ENCODE results near the gene PDE6D.

Gene PDE6D

GRCh38 chr2:231780909-231781797 lies at the start of gene PDE6D:
Gene PDE6D (minus strand): TSS chr2:231781282. CDS start chr2:231781114, 168 bp downstream.
- peak within 1 kb of the TSS; percentile 96 for H3K4me3 ChIP-seq (ENCODE audit: low read length)
- no peaks in the 10 kb centered on the region for H3K9me3 ChIP-seq (ENCODE audit: control insufficient read depth, low read depth, low read length)
- peak within 1 kb of the TSS; percentile 47 for H3K9ac ChIP-seq (ENCODE audit: low read length)
- no peak within 1 kb of the TSS for H3K27ac ChIP-seq (ENCODE audit: low read length)
- no peaks in the 10 kb centered on the region for H3K36me3 ChIP-seq (ENCODE audit: control insufficient read depth, low read depth, low read length)
- peaks cover 17% of the 10 kb centered on the region for H3K4me1 ChIP-seq (ENCODE audit: control insufficient read depth, low read depth, low read length)
- peaks cover 9% of the 10 kb centered on the region for H3K27me3 ChIP-seq (ENCODE audit: control insufficient read depth, insufficient read depth, low read length)

- H3K27ac ChIP-seq (ENCODE audit: low read length) = no peak overlapping the region
- H3K27me3 ChIP-seq (ENCODE audit: control insufficient read depth, insufficient read depth, low read length) = no peaks in the 10 kb centered on the region
- no peak overlapping the region for H3K4me3 ChIP-seq (ENCODE audit: low read length)
- H3K36me3 ChIP-seq (ENCODE audit: control insufficient read depth, low read depth, low read length) = no peaks in the 10 kb centered on the region
- H3K4me1 ChIP-seq (ENCODE audit: control insufficient read depth, low read depth, low read length) = no peaks in the 10 kb centered on the region
- no peaks in the 10 kb centered on the region for H3K9me3 ChIP-seq (ENCODE audit: control insufficient read depth, low read depth, low read length)
- H3K9ac ChIP-seq (ENCODE audit: low read length) = no peak overlapping the region
Measured at GRCh38 chr2:231821908-231822307, 40.8 kb upstream of the PDE6D start.

- Histone ChIP-seq H3K27ac (ENCODE audit: low read length) (no peak overlapping the region), H3K9ac (ENCODE audit: low read length) (no peak overlapping the region), H3K9me3 (ENCODE audit: control insufficient read depth, low read depth, low read length) (no peaks in the 10 kb centered on the region), H3K4me1 (ENCODE audit: control insufficient read depth, low read depth, low read length) (no peaks in the 10 kb centered on the region), H3K36me3 (ENCODE audit: control insufficient read depth, low read depth, low read length) (no peaks in the 10 kb centered on the region), H3K4me3 (ENCODE audit: low read length) (no peak overlapping the region), H3K27me3 (ENCODE audit: control insufficient read depth, insufficient read depth, low read length) (no peaks in the 10 kb centered on the region)
Measured at GRCh38 chr2:231820786-231821303, 39.8 kb upstream of the PDE6D start.

- H3K9ac ChIP-seq (ENCODE audit: low read length) = no peak overlapping the region
- H3K4me3 ChIP-seq (ENCODE audit: low read length) = no peak overlapping the region
- no peak overlapping the region for H3K27ac ChIP-seq (ENCODE audit: low read length)
- no peaks in the 10 kb centered on the region for H3K27me3 ChIP-seq (ENCODE audit: control insufficient read depth, insufficient read depth, low read length)
- H3K4me1 ChIP-seq (ENCODE audit: control insufficient read depth, low read depth, low read length) = no peaks in the 10 kb centered on the region
- no peaks in the 10 kb centered on the region for H3K36me3 ChIP-seq (ENCODE audit: control insufficient read depth, low read depth, low read length)
- H3K9me3 ChIP-seq (ENCODE audit: control insufficient read depth, low read depth, low read length) = no peaks in the 10 kb centered on the region
Measured at GRCh38 chr2:231819447-231820042, 38.5 kb upstream of the PDE6D start.

GRCh38 chr2:231816327-231817026 lies 35.4 kb upstream of the PDE6D start:
- H3K9me3 ChIP-seq (ENCODE audit: control insufficient read depth, low read depth, low read length) = no peaks in the 10 kb centered on the region
- no peaks in the 10 kb centered on the region for H3K4me1 ChIP-seq (ENCODE audit: control insufficient read depth, low read depth, low read length)
- no peak overlapping the region for H3K9ac ChIP-seq (ENCODE audit: low read length)
- H3K36me3 ChIP-seq (ENCODE audit: control insufficient read depth, low read depth, low read length) = no peaks in the 10 kb centered on the region
- H3K4me3 ChIP-seq (ENCODE audit: low read length) = no peak overlapping the region
- no peaks in the 10 kb centered on the region for H3K27me3 ChIP-seq (ENCODE audit: control insufficient read depth, insufficient read depth, low read length)
- H3K27ac ChIP-seq (ENCODE audit: low read length) = no peak overlapping the region

GRCh38 chr2:231810905-231811304 lies 29.8 kb upstream of the PDE6D start:
- Histone ChIP-seq H3K4me3 (ENCODE audit: low read length) (no peak overlapping the region), H3K36me3 (ENCODE audit: control insufficient read depth, low read depth, low read length) (peaks cover 19% of the 10 kb centered on the region), H3K4me1 (ENCODE audit: control insufficient read depth, low read depth, low read length) (no peaks in the 10 kb centered on the region), H3K27ac (ENCODE audit: low read length) (no peak overlapping the region), H3K9ac (ENCODE audit: low read length) (no peak overlapping the region), H3K27me3 (ENCODE audit: control insufficient read depth, insufficient read depth, low read length) (no peaks in the 10 kb centered on the region), H3K9me3 (ENCODE audit: control insufficient read depth, low read depth, low read length) (no peaks in the 10 kb centered on the region)

GRCh38 chr2:231807020-231807419 lies 25.9 kb upstream of the PDE6D start:
- Histone ChIP-seq H3K9ac (ENCODE audit: low read length) (no peak overlapping the region), H3K36me3 (ENCODE audit: control insufficient read depth, low read depth, low read length) (peaks cover 28% of the 10 kb centered on the region), H3K27ac (ENCODE audit: low read length) (no peak overlapping the region), H3K4me1 (ENCODE audit: control insufficient read depth, low read depth, low read length) (no peaks in the 10 kb centered on the region), H3K4me3 (ENCODE audit: low read length) (no peak overlapping the region), H3K9me3 (ENCODE audit: control insufficient read depth, low read depth, low read length) (no peaks in the 10 kb centered on the region), H3K27me3 (ENCODE audit: control insufficient read depth, insufficient read depth, low read length) (no peaks in the 10 kb centered on the region)

GRCh38 chr2:231803501-231804138 lies 22.5 kb upstream of the PDE6D start:
- H3K4me3 ChIP-seq (ENCODE audit: low read length) = no peak overlapping the region
- H3K27me3 ChIP-seq (ENCODE audit: control insufficient read depth, insufficient read depth, low read length) = no peaks in the 10 kb centered on the region
- H3K9me3 ChIP-seq (ENCODE audit: control insufficient read depth, low read depth, low read length) = no peaks in the 10 kb centered on the region
- peaks cover 55% of the 10 kb centered on the region for H3K36me3 ChIP-seq (ENCODE audit: control insufficient read depth, low read depth, low read length)
- H3K9ac ChIP-seq (ENCODE audit: low read length) = no peak overlapping the region
- H3K27ac ChIP-seq (ENCODE audit: low read length) = no peak overlapping the region
- no peaks in the 10 kb centered on the region for H3K4me1 ChIP-seq (ENCODE audit: control insufficient read depth, low read depth, low read length)

GRCh38 chr2:231800493-231801091 lies 19.5 kb upstream of the PDE6D start:
- Histone ChIP-seq H3K4me1 (ENCODE audit: control insufficient read depth, low read depth, low read length) (no peaks in the 10 kb centered on the region), H3K9ac (ENCODE audit: low read length) (no peak overlapping the region), H3K36me3 (ENCODE audit: control insufficient read depth, low read depth, low read length) (peaks cover 56% of the 10 kb centered on the region), H3K27me3 (ENCODE audit: control insufficient read depth, insufficient read depth, low read length) (no peaks in the 10 kb centered on the region), H3K4me3 (ENCODE audit: low read length) (no peak overlapping the region), H3K27ac (ENCODE audit: low read length) (no peak overlapping the region), H3K9me3 (ENCODE audit: control insufficient read depth, low read depth, low read length) (no peaks in the 10 kb centered on the region)

- H3K9ac ChIP-seq (ENCODE audit: low read length) = no peak overlapping the region
- H3K27me3 ChIP-seq (ENCODE audit: control insufficient read depth, insufficient read depth, low read length) = no peaks in the 10 kb centered on the region
- H3K4me3 ChIP-seq (ENCODE audit: low read length) = no peak overlapping the region
- H3K4me1 ChIP-seq (ENCODE audit: control insufficient read depth, low read depth, low read length) = no peaks in the 10 kb centered on the region
- no peaks in the 10 kb centered on the region for H3K9me3 ChIP-seq (ENCODE audit: control insufficient read depth, low read depth, low read length)
- H3K27ac ChIP-seq (ENCODE audit: low read length) = no peak overlapping the region
- peaks cover 49% of the 10 kb centered on the region for H3K36me3 ChIP-seq (ENCODE audit: control insufficient read depth, low read depth, low read length)
Measured at GRCh38 chr2:231795525-231796327, 14.6 kb upstream of the PDE6D start.

Measured in iPS-18a (cell line).